GM13976 (cell line): ENCODE data around the gene TMOD1.

ENCODE experiments used
- DNase-seq: peaks from one replicate; pipeline ENCODE4 v3.0.0; 2012; ENCODE audit warnings: low spot score
- in situ Hi-C: fragments of 300-500 bp; cut with MboI; formaldehyde crosslinking; loops from one replicate; pipeline ENCODE4 v1.12.0; 2022; ENCODE audit warnings: low sequenced_read_pairs, mixed read lengths, inconsistent platforms; ENCODE audit not compliant: unreplicated experiment
- TF ChIP-seq, protein P1 (sequence below): IDR thresholded peaks from 2 replicates; pipeline ENCODE4 v1.5.1; 2012; ENCODE audit warnings: borderline replicate concordance, mild to moderate bottlenecking; ENCODE audit not compliant: insufficient read depth; ENCODE audit errors: extremely low read depth, missing control alignments, control extremely low read depth

The TMOD1 gene

DNA sequence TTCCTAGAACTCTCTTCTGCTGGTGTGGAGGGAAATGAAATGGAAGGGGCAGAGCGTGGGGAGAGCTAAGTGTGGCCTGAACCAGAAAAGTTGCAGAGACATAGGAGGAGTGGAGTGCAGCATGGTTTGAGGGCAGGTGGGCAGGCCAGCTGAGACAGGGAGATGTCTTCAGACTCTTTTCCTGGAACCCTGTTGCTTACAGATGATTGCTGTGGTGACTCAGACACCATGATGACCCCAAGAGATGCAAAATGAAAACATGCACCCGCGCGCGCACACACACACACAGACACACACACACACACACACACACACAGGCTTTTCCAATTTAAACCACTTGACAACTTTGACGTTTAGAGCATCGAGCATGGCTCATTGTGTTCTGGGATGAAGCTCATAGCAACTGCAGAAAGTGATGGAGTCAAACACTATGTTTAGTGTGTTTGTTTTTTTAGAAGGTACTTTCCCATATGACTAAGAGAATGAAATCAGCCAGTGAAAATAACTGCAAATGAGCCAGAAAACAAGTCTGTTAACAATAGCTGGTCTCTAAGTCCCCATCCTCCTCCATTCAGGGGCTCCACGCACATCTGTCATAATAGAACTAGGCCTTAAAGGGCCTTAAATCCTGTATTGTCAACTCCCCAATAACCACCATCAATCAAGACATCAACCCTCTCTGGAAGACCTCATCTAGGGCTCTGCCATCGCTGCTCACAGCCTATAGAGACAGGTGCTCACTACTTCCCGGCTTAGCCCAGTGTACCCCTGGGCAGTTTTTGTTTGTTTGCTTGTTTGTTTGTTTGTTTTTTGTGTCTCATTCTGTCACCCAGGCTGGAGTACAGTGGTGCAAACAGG is 9.6 kb downstream of the TMOD1 start:
- in situ Hi-C loops = no loop called here
- peak; percentile 68 for DNase-seq

DNA sequence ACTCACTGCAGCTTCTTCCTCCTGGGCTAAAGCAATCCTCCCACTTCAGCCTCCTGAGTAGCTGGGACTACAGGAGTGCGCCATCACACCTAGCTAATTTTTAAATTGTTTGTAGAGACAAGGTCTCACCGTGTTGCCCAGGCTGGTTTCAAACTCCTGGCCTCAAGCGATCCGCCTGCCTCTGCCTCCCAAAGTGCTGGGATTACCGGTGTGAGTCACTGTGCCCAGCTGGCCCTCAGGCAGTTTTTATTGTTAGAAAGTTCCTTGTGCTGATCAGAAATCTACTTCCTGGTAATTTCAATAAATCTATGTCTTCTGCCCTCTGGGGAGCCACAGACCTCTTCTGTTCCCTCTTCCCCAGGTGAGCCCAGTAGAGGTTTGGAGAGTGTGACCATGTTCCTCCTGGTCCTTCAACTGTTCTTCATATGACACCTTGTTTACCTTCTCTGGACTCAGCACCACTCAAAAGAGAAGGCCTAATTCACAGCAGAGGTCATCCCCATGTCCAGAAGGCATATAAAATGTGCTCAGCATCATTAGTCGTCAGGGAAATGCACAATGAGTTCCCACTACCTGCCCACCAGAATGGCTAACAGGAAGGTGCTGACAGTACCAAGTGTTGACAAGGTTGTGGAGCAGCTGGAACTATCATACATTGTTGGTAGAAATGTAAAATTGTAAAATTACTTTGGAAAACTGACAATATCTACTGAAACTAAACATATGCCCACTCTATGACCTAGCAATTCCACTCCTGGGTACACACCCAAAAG is 10.4 kb downstream of the TMOD1 start:
- DNase-seq = no peak
- TF ChIP-seq, protein P1, sequence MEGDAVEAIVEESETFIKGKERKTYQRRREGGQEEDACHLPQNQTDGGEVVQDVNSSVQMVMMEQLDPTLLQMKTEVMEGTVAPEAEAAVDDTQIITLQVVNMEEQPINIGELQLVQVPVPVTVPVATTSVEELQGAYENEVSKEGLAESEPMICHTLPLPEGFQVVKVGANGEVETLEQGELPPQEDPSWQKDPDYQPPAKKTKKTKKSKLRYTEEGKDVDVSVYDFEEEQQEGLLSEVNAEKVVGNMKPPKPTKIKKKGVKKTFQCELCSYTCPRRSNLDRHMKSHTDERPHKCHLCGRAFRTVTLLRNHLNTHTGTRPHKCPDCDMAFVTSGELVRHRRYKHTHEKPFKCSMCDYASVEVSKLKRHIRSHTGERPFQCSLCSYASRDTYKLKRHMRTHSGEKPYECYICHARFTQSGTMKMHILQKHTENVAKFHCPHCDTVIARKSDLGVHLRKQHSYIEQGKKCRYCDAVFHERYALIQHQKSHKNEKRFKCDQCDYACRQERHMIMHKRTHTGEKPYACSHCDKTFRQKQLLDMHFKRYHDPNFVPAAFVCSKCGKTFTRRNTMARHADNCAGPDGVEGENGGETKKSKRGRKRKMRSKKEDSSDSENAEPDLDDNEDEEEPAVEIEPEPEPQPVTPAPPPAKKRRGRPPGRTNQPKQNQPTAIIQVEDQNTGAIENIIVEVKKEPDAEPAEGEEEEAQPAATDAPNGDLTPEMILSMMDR = no peak
- in situ Hi-C loops = no loop called here

More for the DNA sequence above, 9.6 kb downstream of the TMOD1 start:
- TF ChIP-seq, protein P1 = no peak

DNA sequence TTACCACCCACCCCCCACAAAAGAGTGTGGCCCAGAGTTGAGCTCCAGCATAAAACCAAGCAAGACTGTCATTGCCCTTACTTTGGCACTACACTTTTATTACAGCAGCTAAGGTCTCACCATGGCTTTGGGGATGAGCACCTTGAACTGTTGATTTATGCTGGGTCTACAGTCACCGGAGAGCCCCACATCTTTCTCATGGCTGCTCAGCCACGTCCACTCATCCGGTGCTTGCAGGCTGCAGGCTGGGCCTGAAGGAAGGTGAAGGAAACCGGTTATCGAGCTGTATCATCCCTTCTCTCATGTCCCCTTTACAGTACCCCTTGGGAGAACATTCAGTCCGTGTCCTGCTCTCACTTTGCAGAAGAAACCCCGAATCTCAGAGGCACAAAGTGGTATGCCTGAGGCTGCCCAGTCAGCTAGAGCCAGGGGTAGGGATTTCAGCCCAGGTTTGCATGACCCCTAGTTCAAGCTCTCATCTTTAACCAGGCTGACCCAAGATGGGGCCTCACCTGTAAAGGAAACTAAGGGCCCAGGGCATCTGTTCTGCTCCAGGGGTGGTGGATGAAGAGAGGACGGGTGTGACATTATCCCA is 11.6 kb downstream of the TMOD1 start:
- TF ChIP-seq, protein P1 = no peak
- in situ Hi-C loops = no loop called here
- DNase-seq = no peak

DNA sequence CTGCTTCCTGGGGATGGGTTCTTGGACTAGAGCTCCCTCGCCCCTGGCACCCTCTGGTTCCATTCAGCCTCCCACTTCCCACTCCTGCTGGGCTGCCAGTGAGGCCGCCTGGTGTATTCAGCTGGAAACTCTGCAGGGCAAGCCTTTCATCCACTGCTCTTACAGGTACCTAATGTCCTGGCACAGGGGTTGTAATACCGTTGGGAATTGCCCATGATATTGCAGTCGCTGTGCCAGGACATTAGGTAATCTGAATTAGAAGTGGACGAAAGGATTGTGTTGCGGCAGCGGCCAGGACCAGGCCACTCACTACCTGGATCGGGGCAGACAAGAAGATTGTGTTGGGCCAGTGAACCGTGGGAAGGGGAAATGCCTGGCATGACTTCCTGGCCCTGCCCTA is 13.1 kb downstream of the TMOD1 start:
- no peak for DNase-seq
- TF ChIP-seq, protein P1 = no peak
- in situ Hi-C loops = no loop called here

DNA sequence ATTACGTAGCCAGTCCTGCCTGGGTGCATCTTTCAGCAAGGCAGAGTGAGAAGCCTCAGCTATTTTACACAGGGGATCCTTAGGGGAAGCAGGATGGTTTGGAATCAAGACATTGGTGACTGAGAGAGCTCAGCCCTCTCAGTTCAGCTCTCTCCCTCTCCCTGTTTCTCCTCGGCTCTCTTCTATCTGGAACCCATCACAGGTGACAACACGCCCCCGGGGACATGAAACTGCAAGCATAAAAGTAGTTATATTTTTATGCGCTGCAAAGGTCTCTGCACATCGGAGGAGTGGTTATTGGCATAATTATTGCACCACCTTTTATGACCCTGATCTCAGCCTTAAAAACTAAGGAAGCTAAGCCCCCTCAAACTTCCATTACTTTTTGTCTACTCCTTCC is 14.2 kb downstream of the TMOD1 start:
- in situ Hi-C loops = no loop called here
- no peak for DNase-seq
- TF ChIP-seq, protein P1 = no peak

DNA sequence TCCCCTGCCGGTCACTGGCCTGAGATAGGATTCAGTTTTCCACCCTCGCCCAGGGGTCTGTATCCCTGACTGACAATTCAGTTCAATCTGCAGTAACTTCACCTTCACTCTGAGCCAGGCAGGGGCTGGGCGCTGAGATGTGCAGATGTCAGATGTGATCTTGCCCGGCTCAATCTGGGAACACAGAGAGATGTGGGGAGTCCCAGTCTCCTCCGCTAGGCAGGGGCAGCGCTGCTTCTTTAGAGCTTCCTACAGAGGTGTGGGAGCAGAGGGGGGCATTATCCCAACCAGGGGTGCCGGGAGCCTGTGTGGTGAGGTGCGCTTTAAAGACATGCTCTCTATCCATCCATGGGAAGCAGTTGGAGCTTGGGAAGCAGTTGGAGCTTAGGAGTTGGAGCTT is 14.6 kb downstream of the TMOD1 start:
- in situ Hi-C loops = no loop called here

More for the DNA sequence above, 14.6 kb downstream of the TMOD1 start:
- TF ChIP-seq, protein P1 = no peak
- DNase-seq = no peak
